Measurements from ENCODE around the gene PIP4P1.

The PIP4P1 gene

GRCh38 chr14:20412411-20412810 lies 48.8 kb downstream of the PIP4P1 start:
- no peak for DNase-seq

GRCh38 chr14:20409226-20409625 lies 52.0 kb downstream of the PIP4P1 start:
- no peak for DNase-seq

Data from anterior cingulate cortex (tissue), 58 donors.